ENCODE measurements around the gene EIF3D. TPM values are rescaled to one million over a fixed set of nuclear protein-coding genes. Genes with fewer than 3 reads are reported as not detected.

The EIF3D gene
- total and polyA plus RNA-seq, 2 of the 13 experiments (the other 11 are each of a cell fraction or from before 2014, with no cell fraction given): 118 to 274 TPM

GRCh38 chr22:36470162-36470993 is 58.6 kb downstream of the EIF3D start (continued):
- TF ChIP-seq ZNF331 (CRISPR knock-in tag; IDR thresholded peaks at IDR 0.05) (0 out of 2 replicates have a peak, but pooled peaks have one; percentile 23), SALL1 (CRISPR knock-in tag; IDR thresholded peaks at IDR 0.05) (peak; percentile 62), SAFB2 (CRISPR knock-in tag; IDR thresholded peaks at IDR 0.05; ENCODE audit: borderline replicate concordance, low read depth) (0 out of 2 replicates have a peak, but pooled peaks have one; percentile 43), CHD2 (IDR thresholded peaks at IDR 0.05; ENCODE audit: low read depth, low read length) (0 out of 2 replicates have a peak, but pooled peaks have one; percentile 18), FOXP1 (IDR thresholded peaks at IDR 0.05) (no peak), FOXP1 (CRISPR knock-in tag; IDR thresholded peaks at IDR 0.05) (no peak), PBX3 (CRISPR knock-in tag; IDR thresholded peaks at IDR 0.05; ENCODE audit: borderline replicate concordance) (no peak), ZNF512B (CRISPR knock-in tag; IDR thresholded peaks at IDR 0.05; ENCODE audit: borderline replicate concordance) (0 out of 2 replicates have a peak, but pooled peaks have one; percentile 43), ZKSCAN8 (CRISPR knock-in tag; IDR thresholded peaks at IDR 0.05; ENCODE audit: borderline replicate concordance) (peak; percentile 56; the same call in 1 of the 2 replicates), ATF5 (CRISPR knock-in tag; IDR thresholded peaks at IDR 0.05; ENCODE audit: low read depth) (no peak), KDM3A (CRISPR knock-in tag; IDR thresholded peaks at IDR 0.05; ENCODE audit: low read depth) (peak; percentile 91; the same call in 1 of the 2 replicates), FOXK1 (CRISPR knock-in tag; IDR thresholded peaks at IDR 0.05; ENCODE audit: borderline replicate concordance, low read depth) (no peak), ZBTB49 (CRISPR knock-in tag; IDR thresholded peaks at IDR 0.05; ENCODE audit: borderline replicate concordance) (peak; percentile 56; the same call in 1 of the 2 replicates), NR0B2 (CRISPR knock-in tag; IDR thresholded peaks at IDR 0.05) (no peak), NFRKB (IDR thresholded peaks at IDR 0.05) (no peak), TSC22D2 (CRISPR knock-in tag; IDR thresholded peaks at IDR 0.05; ENCODE audit: borderline replicate concordance) (0 out of 2 replicates have a peak, but pooled peaks have one; percentile 44), PPARG (CRISPR knock-in tag; conservative IDR thresholded peaks at IDR 0.05) (0 out of 2 replicates have a peak, but pooled peaks have one; percentile 22), TFDP2 (CRISPR knock-in tag; IDR thresholded peaks at IDR 0.05) (no peak; the same call in 1 of the 2 replicates)
